Measurements from ENCODE around the gene FBXO17. TPM values are rescaled to one million over a fixed set of nuclear protein-coding genes. Genes with fewer than 3 reads are reported as not detected.
"Not testable (repeated sequence)": the region's sequence is repeated elsewhere in the genome, so short reads cannot be mapped to it uniquely, and the experiment has no call there.

Gene FBXO17
- total and polyA plus RNA-seq, 4 experiments from 2014 or later = not detected

DNA sequence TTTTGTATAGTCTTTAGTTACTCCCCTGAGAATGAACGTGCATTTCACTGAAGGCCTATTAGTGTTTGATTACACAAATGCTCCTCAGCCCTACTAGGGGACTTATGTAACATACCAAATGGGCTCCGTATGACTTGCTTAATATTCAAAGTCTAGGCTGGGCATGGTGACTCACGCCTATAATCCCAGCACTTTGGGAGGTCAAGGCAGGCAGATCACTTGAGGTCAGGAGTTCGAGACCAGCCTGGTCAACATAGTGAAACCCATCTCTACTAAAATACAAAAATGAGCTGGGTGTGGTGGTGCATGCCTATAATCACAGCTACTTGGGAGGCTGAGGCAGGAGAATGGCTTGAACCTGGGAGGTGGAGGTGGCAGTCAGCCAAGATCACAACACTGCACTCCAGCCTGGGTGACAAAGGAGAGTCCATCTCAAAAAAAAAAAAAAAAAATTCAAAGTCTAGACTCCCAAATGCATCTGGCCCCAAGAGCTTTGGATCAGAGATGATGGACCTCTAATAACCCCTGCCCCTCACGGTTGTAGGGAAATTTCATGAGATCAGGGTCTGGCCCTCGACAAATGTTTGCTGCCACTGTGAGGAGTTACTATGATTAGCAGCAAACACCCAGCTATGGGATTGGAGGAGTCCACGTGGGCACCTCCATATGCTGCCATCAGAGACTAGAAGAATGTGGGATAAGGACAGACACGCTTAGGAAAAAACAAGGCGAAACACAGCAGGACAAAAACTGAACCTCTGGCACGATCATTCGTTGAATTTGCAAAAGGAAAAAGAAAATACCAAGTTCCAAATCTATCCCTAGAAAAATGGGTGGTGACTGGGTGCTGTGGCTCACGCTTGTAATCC lies 4.6 kb downstream of the FBXO17 start:
- H3K4me3 ChIP-seq (ENCODE audit: low read length in 2 of 2) = no peak overlapping the region
- Mint-ChIP-seq H3K36me3 (no peaks in the 10 kb centered on the region), H3K4me1 (peaks cover 0 to 12% (median 8%) of the 10 kb centered on the region in 4 donors), H3K27me3 (peaks cover 10 to 11% of the 10 kb centered on the region in 2 donors), H3K9me3 (no peaks in the 10 kb centered on the region), H3K4me3 (no peak overlapping the region), H3K27ac (no peak overlapping the region)
- DNase-seq = no peak
- CTCF ChIA-PET (ENCODE audit: partially characterized antibody) = interaction anchor here (0.7 to 2.7 kb wide), 2 partner anchors 9 to 426 kb away, joined by 3 to 6 read pairs; no protein-coding TSS in a partner anchor
- H3K36me3 ChIP-seq (ENCODE audit: insufficient read depth, low read length) = no peaks in the 10 kb centered on the region
- POLR2A ChIA-PET (ENCODE audit: partially characterized antibody) = interaction anchor here (0.6 to 0.7 kb wide), 2 partner anchors 568 to 727 kb away, joined by 3 read pairs; partner anchors contain the start of gene FAM98C
- no peak overlapping the region for H3K27ac ChIP-seq (ENCODE audit: low read depth, low read length)
- H3K9me3 ChIP-seq (ENCODE audit: control insufficient read depth in 1 of 2, low read length in 2 of 2) = no peaks in the 10 kb centered on the region
- intact Hi-C loops (cut with micrococcal nuclease) = no loop called here
- no peaks in the 10 kb centered on the region for H3K27me3 ChIP-seq (ENCODE audit: insufficient read depth, low read length)
- H3K4me1 ChIP-seq (ENCODE audit: insufficient read depth, low read length) = no peaks in the 10 kb centered on the region

DNA sequence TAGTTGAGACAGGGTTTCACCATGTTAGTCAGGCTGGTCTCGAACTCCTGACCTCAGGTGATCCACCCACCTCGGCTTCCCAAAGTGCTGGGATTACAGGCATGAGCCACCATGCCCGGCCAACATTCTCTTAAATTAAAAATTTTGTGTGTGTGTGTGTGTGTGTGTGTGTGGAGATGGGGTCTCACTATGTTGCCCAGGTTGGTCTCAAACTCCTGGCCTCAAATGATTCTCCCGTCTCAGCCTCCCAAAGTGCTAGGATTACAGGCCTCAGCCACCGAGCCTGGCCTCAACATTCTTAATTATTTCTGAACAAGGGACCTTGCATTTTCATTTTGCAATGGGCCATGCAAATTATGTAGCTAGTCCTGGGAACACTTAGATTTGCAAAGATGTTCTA lies 9.4 kb downstream of the FBXO17 start:
- peaks cover 0 to 10% (median 4%) of the 10 kb centered on the region in 4 donors for H3K4me1 Mint-ChIP-seq
- H3K36me3 ChIP-seq (ENCODE audit: insufficient read depth, low read length); DNase-seq; H3K9me3 Mint-ChIP-seq; H3K36me3 Mint-ChIP-seq; H3K27ac ChIP-seq (ENCODE audit: low read depth, low read length); H3K4me1 ChIP-seq (ENCODE audit: insufficient read depth, low read length); H3K4me3 Mint-ChIP-seq; POLR2A ChIA-PET (ENCODE audit: partially characterized antibody); H3K27ac Mint-ChIP-seq; H3K27me3 ChIP-seq (ENCODE audit: insufficient read depth, low read length); H3K27me3 Mint-ChIP-seq; intact Hi-C loops (cut with micrococcal nuclease); H3K9me3 ChIP-seq (ENCODE audit: control insufficient read depth in 1 of 2, low read length in 2 of 2); H3K4me3 ChIP-seq (ENCODE audit: low read length in 2 of 2): not testable (repeated sequence)
- CTCF ChIA-PET (ENCODE audit: partially characterized antibody) = interaction anchor here (0.8 kb wide), 1 partner anchor 389 kb away, joined by 3 read pairs; no protein-coding TSS in a partner anchor

DNA sequence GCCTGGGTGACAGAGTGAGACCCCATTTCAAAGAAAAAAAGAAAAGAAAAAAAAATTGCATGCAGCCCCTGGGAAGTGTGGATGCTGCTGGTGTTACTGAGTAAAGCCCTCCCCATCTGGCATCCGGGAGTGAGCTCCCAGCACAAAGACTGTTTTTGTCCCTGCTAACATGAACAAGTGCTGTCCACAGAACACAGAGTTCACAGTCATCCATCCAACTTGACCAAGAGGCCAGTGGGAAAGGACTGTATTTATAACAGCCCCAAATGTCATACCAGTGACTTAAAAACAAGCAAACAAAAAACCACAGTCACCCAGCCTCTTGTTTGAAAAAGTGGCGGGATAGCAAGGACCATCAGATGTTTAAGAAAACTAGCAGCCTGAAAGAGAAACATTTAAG lies 10.8 kb downstream of the FBXO17 start:
- POLR2A ChIA-PET (ENCODE audit: partially characterized antibody) = no interaction called here

DNA sequence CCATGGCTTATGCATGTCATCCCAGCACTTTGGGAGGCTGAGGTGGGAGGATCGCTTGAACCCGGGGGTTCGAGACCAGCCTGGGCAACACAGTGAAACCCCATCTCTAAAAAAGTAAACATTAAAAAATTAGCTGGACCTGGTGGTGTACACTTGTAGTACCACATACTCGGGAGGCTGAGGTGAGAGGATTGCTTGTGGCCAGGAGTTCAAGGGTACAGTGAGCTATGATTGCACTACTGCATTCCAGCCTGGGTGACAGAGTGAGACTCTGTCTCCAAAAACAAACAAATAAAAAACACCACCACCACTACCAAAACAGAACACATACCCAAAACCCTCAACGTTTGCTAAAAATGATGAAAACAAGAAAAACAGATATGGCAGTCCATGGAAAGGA lies 15.9 kb downstream of the FBXO17 start:
- ChIA-PET POLR2A (ENCODE audit: partially characterized antibody) (no interaction called here), CTCF (ENCODE audit: partially characterized antibody) (interaction anchor here (0.6 kb wide), 1 partner anchor 150 kb away, joined by 3 read pairs; no protein-coding TSS in a partner anchor)
- intact Hi-C loops (cut with micrococcal nuclease) = no loop called here
- peaks cover 0 to 4% of the 10 kb centered on the region in 2 donors for H3K27me3 Mint-ChIP-seq
- no peaks in the 10 kb centered on the region for H3K27me3 ChIP-seq (ENCODE audit: insufficient read depth, low read length)
- H3K4me3 ChIP-seq (ENCODE audit: low read length in 2 of 2) = no peak overlapping the region
- H3K36me3 ChIP-seq (ENCODE audit: insufficient read depth, low read length) = no peaks in the 10 kb centered on the region
- peaks cover 3% of the 10 kb centered on the region for H3K4me1 ChIP-seq (ENCODE audit: insufficient read depth, low read length)
- H3K27ac ChIP-seq (ENCODE audit: low read depth, low read length) = no peak overlapping the region
- H3K4me3 Mint-ChIP-seq = no peak overlapping the region
- peak overlapping the region in 2 of 7 donors; percentile 13 to 42 for H3K27ac Mint-ChIP-seq
- H3K9me3 Mint-ChIP-seq = no peaks in the 10 kb centered on the region
- no peaks in the 10 kb centered on the region for H3K36me3 Mint-ChIP-seq
- H3K4me1 Mint-ChIP-seq = peaks cover 0 to 10% (median 4%) of the 10 kb centered on the region in 4 donors
- DNase-seq = no peak
- no peaks in the 10 kb centered on the region for H3K9me3 ChIP-seq (ENCODE audit: control insufficient read depth in 1 of 2, low read length in 2 of 2)

More for the DNA sequence above, 10.8 kb downstream of the FBXO17 start:
- no peak for DNase-seq
- H3K27ac ChIP-seq (ENCODE audit: low read depth, low read length) = no peak overlapping the region
- Mint-ChIP-seq H3K9me3 (no peaks in the 10 kb centered on the region), H3K27ac (no peak overlapping the region), H3K36me3 (no peaks in the 10 kb centered on the region), H3K4me3 (no peak overlapping the region), H3K4me1 (peaks cover 0 to 10% (median 4%) of the 10 kb centered on the region in 4 donors), H3K27me3 (peaks cover 2 to 6% of the 10 kb centered on the region in 2 donors)
- intact Hi-C loops (cut with micrococcal nuclease) = no loop called here
- no peaks in the 10 kb centered on the region for H3K36me3 ChIP-seq (ENCODE audit: insufficient read depth, low read length)
- no peak overlapping the region for H3K4me3 ChIP-seq (ENCODE audit: low read length in 2 of 2)
- H3K27me3 ChIP-seq (ENCODE audit: insufficient read depth, low read length) = no peaks in the 10 kb centered on the region
- CTCF ChIA-PET (ENCODE audit: partially characterized antibody) = no interaction called here
- H3K9me3 ChIP-seq (ENCODE audit: control insufficient read depth in 1 of 2, low read length in 2 of 2) = no peaks in the 10 kb centered on the region
- peaks cover 3% of the 10 kb centered on the region for H3K4me1 ChIP-seq (ENCODE audit: insufficient read depth, low read length)

DNA sequence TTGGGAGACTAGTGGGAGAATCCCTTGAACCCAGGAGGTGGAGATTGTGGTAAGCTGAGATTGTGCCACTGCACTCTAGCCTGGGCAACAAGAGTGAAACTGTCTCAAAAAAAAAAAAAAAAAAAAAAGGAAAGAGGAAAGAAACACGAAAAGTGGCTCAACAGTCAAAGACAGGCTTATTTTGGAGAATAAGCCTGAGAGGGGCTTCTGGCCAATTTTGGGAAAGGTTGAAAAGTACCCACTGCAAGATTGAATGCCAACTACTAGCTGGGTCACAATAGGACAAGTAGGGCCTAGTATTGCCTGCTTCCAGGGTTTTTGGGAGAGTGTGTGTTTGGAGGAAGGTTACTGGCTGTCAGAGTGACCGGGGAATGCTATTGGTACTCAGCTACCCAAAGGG lies 17.2 kb downstream of the FBXO17 start:
- peaks cover 0 to 8% of the 10 kb centered on the region in 2 donors for H3K27me3 Mint-ChIP-seq
- no peaks in the 10 kb centered on the region for H3K27me3 ChIP-seq (ENCODE audit: insufficient read depth, low read length)
- no peaks in the 10 kb centered on the region for H3K36me3 ChIP-seq (ENCODE audit: insufficient read depth, low read length)
- H3K4me3 Mint-ChIP-seq = no peak overlapping the region
- ChIA-PET POLR2A (ENCODE audit: partially characterized antibody) (no interaction called here), CTCF (ENCODE audit: partially characterized antibody) (interaction anchor here (0.6 to 0.7 kb wide), 2 partner anchors 419 to 860 kb away, joined by 3 read pairs; no protein-coding TSS in a partner anchor)
- intact Hi-C loops (cut with micrococcal nuclease) = no loop called here
- H3K4me1 Mint-ChIP-seq = peaks cover 0 to 10% (median 4%) of the 10 kb centered on the region in 4 donors
- H3K27ac ChIP-seq (ENCODE audit: low read depth, low read length) = no peak overlapping the region
- H3K4me3 ChIP-seq (ENCODE audit: low read length in 2 of 2) = no peak overlapping the region
- DNase-seq = no peak
- H3K9me3 ChIP-seq (ENCODE audit: control insufficient read depth in 1 of 2, low read length in 2 of 2) = no peaks in the 10 kb centered on the region
- peaks cover 3% of the 10 kb centered on the region for H3K4me1 ChIP-seq (ENCODE audit: insufficient read depth, low read length)
- H3K36me3 Mint-ChIP-seq = no peaks in the 10 kb centered on the region
- no peak overlapping the region for H3K27ac Mint-ChIP-seq
- no peaks in the 10 kb centered on the region for H3K9me3 Mint-ChIP-seq

DNA sequence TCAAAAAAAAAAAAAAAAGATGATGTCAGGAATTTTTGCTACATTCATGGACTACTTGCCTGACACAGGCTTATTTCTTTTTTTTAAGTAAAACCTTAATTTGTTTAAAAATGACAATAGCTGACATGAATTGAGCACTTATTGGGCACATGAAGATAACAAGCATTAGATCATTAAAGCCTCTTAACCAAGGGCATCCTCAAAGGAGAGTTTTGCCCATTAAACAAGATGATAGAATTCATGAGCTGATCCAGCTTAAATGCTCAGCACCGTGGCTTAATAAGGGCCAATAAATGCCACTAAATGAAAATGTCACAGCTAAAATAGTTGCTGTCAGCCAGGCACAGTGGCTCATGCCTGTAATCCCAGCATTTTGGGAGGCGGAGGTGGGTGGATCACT lies 19.3 kb downstream of the FBXO17 start:
- H3K27ac Mint-ChIP-seq = no peak overlapping the region
- Histone ChIP-seq H3K4me1 (ENCODE audit: insufficient read depth, low read length) (no peaks in the 10 kb centered on the region), H3K27ac (ENCODE audit: low read depth, low read length) (no peak overlapping the region), H3K4me3 (ENCODE audit: low read length in 2 of 2) (no peak overlapping the region), H3K9me3 (ENCODE audit: control insufficient read depth in 1 of 2, low read length in 2 of 2) (no peaks in the 10 kb centered on the region), H3K36me3 (ENCODE audit: insufficient read depth, low read length) (no peaks in the 10 kb centered on the region), H3K27me3 (ENCODE audit: insufficient read depth, low read length) (no peaks in the 10 kb centered on the region)
- peaks cover 4 to 8% (median 6%) of the 10 kb centered on the region in 4 donors for H3K4me1 Mint-ChIP-seq
- H3K4me3 Mint-ChIP-seq = no peak overlapping the region
- no peaks in the 10 kb centered on the region for H3K36me3 Mint-ChIP-seq
- DNase-seq = no peak
- ChIA-PET CTCF (ENCODE audit: partially characterized antibody) (interaction anchor here (0.9 kb wide), 1 partner anchor 553 kb away, joined by 3 read pairs; the partner anchor contains the start of gene FAM98C), POLR2A (ENCODE audit: partially characterized antibody) (no interaction called here)
- H3K27me3 Mint-ChIP-seq = peaks cover 5 to 9% of the 10 kb centered on the region in 2 donors
- no peaks in the 10 kb centered on the region for H3K9me3 Mint-ChIP-seq
- intact Hi-C loops (cut with micrococcal nuclease) = no loop called here

DNA sequence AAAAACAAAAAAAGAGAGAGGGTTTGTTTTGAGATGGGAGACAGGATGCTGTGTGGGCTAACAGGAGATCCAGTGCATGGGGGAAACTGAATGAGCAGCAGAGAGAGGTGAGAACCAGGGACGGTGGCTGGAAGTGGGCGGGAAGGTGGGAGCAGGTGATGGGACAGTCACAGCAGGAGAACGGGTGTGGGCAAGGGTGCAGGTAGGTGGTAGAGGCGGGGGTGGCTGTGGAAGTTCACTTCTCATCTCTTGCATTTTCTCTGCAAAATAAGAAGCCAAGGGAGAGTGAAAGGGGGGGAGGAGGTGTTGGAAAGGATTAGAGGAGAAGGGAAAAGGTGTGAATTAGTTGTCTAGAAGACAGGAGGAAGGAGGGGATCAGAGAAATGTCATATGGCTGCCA lies 21.9 kb downstream of the FBXO17 start:
- H3K4me1 Mint-ChIP-seq = peaks cover 11 to 17% (median 14%) of the 10 kb centered on the region in 4 donors
- no peaks in the 10 kb centered on the region for H3K9me3 ChIP-seq (ENCODE audit: control insufficient read depth in 1 of 2, low read length in 2 of 2)
- H3K27ac Mint-ChIP-seq = no peak overlapping the region
- ChIA-PET POLR2A (ENCODE audit: partially characterized antibody) (no interaction called here), CTCF (ENCODE audit: partially characterized antibody) (interaction anchor here (0.7 to 0.9 kb wide), 2 partner anchors 9 to 551 kb away, joined by 3 read pairs; partner anchors contain the start of gene FAM98C)
- intact Hi-C loops (cut with micrococcal nuclease) = no loop called here
- H3K4me3 Mint-ChIP-seq = no peak overlapping the region
- no peaks in the 10 kb centered on the region for H3K27me3 ChIP-seq (ENCODE audit: insufficient read depth, low read length)
- no peaks in the 10 kb centered on the region for H3K36me3 Mint-ChIP-seq
- no peaks in the 10 kb centered on the region for H3K36me3 ChIP-seq (ENCODE audit: insufficient read depth, low read length)
- peaks cover 5 to 9% of the 10 kb centered on the region in 2 donors for H3K27me3 Mint-ChIP-seq
- H3K27ac ChIP-seq (ENCODE audit: low read depth, low read length) = no peak overlapping the region
- H3K9me3 Mint-ChIP-seq = no peaks in the 10 kb centered on the region
- H3K4me3 ChIP-seq (ENCODE audit: low read length in 2 of 2) = no peak overlapping the region
- DNase-seq = no peak
- H3K4me1 ChIP-seq (ENCODE audit: insufficient read depth, low read length) = peaks cover 8% of the 10 kb centered on the region
